AG04450 (cell line): ENCODE data around the gene CYSTM1. TPM values are rescaled to one million over a fixed set of nuclear protein-coding genes. Genes with fewer than 3 reads are reported as not detected.
"Not testable (repeated sequence)": the region's sequence is repeated elsewhere in the genome, so short reads cannot be mapped to it uniquely, and the experiment has no call there.

ENCODE experiments used
- CTCF ChIA-PET: fragments of 300-600, 350-600 bp; formaldehyde crosslinking; extraction: SDS; loops from one replicate; lab custom pipeline; 2022; ENCODE audit warnings: antibody characterized with exemption, inconsistent platforms; lab: Charles Lee
- POLR2A ChIA-PET: fragments of 350-600 bp; formaldehyde crosslinking; extraction: SDS; loops from one replicate; lab custom pipeline; 2021; ENCODE audit warnings: antibody characterized with exemption, inconsistent platforms; lab: Yijun Ruan, JAX
- DNase-seq: peaks from one replicate; pipeline ENCODE4 v3.0.0-alpha.2; 2011; ENCODE audit warnings: low read depth, low spot score
- H3K27ac ChIP-seq: one replicate; pipeline ENCODE4 v1.5.1; 2012; ENCODE audit warnings: low read depth, low read length, control low read depth
- H3K27me3 ChIP-seq: one replicate; pipeline ENCODE4 v1.6.0; 2012; ENCODE audit warnings: low read length; ENCODE audit not compliant: control insufficient read depth, insufficient read depth
- H3K4me3 ChIP-seq: 2 replicates; pipeline ENCODE4 v1.5.1; 2011; ENCODE audit warnings: mild to moderate bottlenecking, low read depth, low read length, control low read depth
- H3K9me3 ChIP-seq: 2 replicates; pipeline ENCODE4 v1.5.1; 2012; ENCODE audit warnings: low read length; ENCODE audit not compliant: control insufficient read depth, insufficient read depth
- CTCF ChIP-seq: IDR thresholded peaks from 2 replicates; pipeline ENCODE4 v1.5.1; 2011; ENCODE audit warnings: low read depth, low read length, control low read depth, inconsistent platforms
- polyA plus RNA-seq: library from polyadenylated mRNA; depleted of rRNA; stranded (reverse); fragments of >200 nt; gene quantifications from 2 replicates; pipeline ENCODE4 v1.2.3, GENCODE V29; 2011

CYSTM1 gene
- polyA plus RNA-seq, 1 experiment, result 13.1 TPM

DNA sequence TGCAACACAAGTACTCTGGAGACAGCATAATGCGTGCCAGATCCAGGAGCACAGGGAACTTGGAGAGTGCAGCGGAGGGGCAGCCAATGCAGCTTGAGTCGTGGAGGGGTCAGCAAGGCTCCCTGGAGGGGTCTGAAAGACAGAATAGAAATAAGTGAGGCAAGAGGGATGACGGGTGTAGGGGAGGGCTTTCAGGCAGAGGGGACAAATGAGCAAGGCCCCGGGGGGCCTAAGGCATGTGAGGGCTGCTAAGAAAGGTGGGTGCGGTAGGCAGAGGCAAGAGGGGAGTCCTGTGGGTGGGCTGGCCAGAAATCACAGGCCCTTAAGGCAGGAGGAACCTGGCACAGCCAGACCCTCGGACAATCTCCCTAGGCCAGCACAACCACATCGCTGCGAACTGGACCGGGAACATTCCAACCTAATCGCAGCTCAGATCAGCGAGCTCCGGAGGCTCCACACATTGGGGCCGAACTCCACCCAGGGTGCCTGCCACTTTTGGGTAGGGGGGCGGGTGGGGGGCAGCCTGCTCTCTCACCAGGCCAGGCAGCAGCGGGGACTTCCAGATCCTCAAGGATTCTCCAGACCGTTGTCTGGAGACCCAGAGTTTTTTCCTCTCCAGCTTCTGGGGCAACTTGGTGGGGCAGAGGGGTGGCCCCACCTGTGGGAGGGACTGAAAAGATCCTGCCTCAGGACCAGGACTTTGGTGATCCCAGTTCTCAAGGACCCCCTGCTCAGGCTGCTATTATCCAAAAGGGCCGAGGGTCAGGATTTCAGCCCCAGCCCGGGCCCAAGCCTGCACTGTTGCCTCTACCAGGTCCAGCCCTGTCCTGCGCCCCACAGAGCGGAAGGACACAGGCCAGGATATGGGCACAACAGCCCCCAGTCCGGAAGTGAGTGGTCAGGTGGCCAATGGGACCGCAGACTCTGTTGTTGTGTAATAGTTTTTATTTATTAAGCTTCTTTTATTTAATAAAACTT, 22.7 kb upstream of the CYSTM1 start:
- CTCF ChIA-PET, result interaction anchor here (0.6 to 10.6 kb wide), 3 partner anchors 9 to 269 kb away, joined by 5 to 101 read pairs (median 22); no protein-coding TSS in a partner anchor
- no peak for DNase-seq
- POLR2A ChIA-PET, result no interaction called here
- Histone ChIP-seq H3K4me3 (no peak overlapping the region), H3K27me3 (peaks cover 16% of the 10 kb centered on the region), H3K9me3 (no peaks in the 10 kb centered on the region), H3K27ac (no peak overlapping the region)
- no peak for TF ChIP-seq CTCF

DNA sequence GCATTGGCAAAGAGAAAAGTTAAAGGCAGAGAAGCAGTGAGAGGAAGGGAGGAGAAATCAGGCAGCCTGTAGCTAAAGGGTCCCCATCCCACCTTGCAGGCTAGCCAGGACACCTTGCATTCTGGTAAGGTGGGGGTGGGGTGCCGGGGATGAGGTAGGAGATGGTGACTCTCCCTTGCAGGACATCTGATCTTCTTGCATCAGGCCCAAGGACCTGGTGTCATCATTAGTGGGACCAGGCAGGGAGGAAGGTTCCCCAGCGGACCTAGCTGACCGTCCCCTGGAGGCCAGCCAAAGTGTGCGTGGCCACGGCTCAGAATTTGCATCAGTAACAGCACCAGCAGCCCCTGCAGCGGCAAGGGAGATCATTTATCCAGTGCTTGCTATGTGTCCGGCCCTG, 21.7 kb upstream of the CYSTM1 start:
- Histone ChIP-seq H3K9me3 (no peaks in the 10 kb centered on the region), H3K27me3 (peaks cover 11% of the 10 kb centered on the region), H3K4me3 (no peak overlapping the region), H3K27ac (no peak overlapping the region)
- TF ChIP-seq CTCF, result no peak
- POLR2A ChIA-PET, result no interaction called here
- CTCF ChIA-PET, result interaction anchor here (1.0 to 10.6 kb wide), 4 partner anchors 7 to 78 kb away, joined by 3 to 101 read pairs (median 16); no protein-coding TSS in a partner anchor
- DNase-seq, result no peak

- no peaks in the 10 kb centered on the region for H3K9me3 ChIP-seq
- ChIA-PET POLR2A (no interaction called here), CTCF (interaction anchor here (1.0 to 10.6 kb wide), 5 partner anchors 8 to 367 kb away, joined by 3 to 101 read pairs (median 10); no protein-coding TSS in a partner anchor)
- H3K4me3 ChIP-seq, result no peak overlapping the region
- H3K27ac ChIP-seq, result no peak overlapping the region
- DNase-seq, result no peak
- no peak for TF ChIP-seq CTCF
- peaks cover 11% of the 10 kb centered on the region for H3K27me3 ChIP-seq
These were observed 21.1 kb upstream of the CYSTM1 start for GRCh38 chr5:140153905-140154304.

- H3K27ac ChIP-seq, POLR2A ChIA-PET, DNase-seq, H3K9me3 ChIP-seq, H3K4me3 ChIP-seq: not testable (repeated sequence)
- CTCF ChIA-PET, result interaction anchor here (1.7 to 10.6 kb wide), 5 partner anchors 9 to 368 kb away, joined by 5 to 101 read pairs (median 22); no protein-coding TSS in a partner anchor
- H3K27me3 ChIP-seq, result peaks cover 11% of the 10 kb centered on the region
These were observed 20.1 kb upstream of the CYSTM1 start for GRCh38 chr5:140154710-140155381.

- H3K4me3 ChIP-seq, result peak overlapping the region; percentile 34
- no peaks in the 10 kb centered on the region for H3K9me3 ChIP-seq
- peak; percentile 94 for TF ChIP-seq CTCF
- ChIA-PET CTCF (interaction anchor here (0.9 to 10.6 kb wide), 5 partner anchors 10 to 189 kb away, joined by 4 to 101 read pairs (median 5); partner anchors contain the start of gene HBEGF), POLR2A (interaction anchor here (0.6 kb wide), 1 partner anchor 87 kb away, joined by 5 read pairs; no protein-coding TSS in a partner anchor)
- DNase-seq, result no peak
- H3K27me3 ChIP-seq, result peaks cover 8% of the 10 kb centered on the region
- no peak overlapping the region for H3K27ac ChIP-seq
These were observed 17.8 kb upstream of the CYSTM1 start for GRCh38 chr5:140157032-140157781.
